H1 (cell line): ENCODE measurements around the gene CABLES2. TPM values are rescaled to one million over a fixed set of nuclear protein-coding genes. Genes with fewer than 3 reads are reported as not detected.
A peak's percentile ranks its signal among the peaks of the same experiment; 100 is the strongest.

Source experiments
- CTCF ChIA-PET: fragments of 300-600 bp; sonication (Branson Sonifier 250); formaldehyde crosslinking; loops from one replicate; lab custom pipeline; 2021; ENCODE audit not compliant: partially characterized antibody; lab: Charles Lee
- POLR2A ChIA-PET: fragments of 300-600 bp; sonication (Branson Sonifier 250); formaldehyde crosslinking; loops from one replicate; lab custom pipeline; 2021; ENCODE audit warnings: inconsistent platforms; ENCODE audit not compliant: partially characterized antibody; lab: Charles Lee
- DNase-seq, 2 experiments: peaks; one replicate each; pipeline versions ENCODE4 v3.0.0 to v3.0.0-alpha.2; 2010 to 2022; ENCODE audit warnings: low spot score in 2 of 2, low read depth in 1 of 2, mixed read lengths in 1 of 2
- FAIRE-seq: peaks from 2 replicates; lab custom pipeline; 2011; peaks lifted over from hg19 to GRCh38; lab: Jason Lieb, UNC
- H2AFZ ChIP-seq: 2 replicates; pipeline ENCODE4 v1.8.1; 2012; ENCODE audit warnings: low read length, inconsistent platforms
- H2AK5ac ChIP-seq: 2 replicates; pipeline ENCODE4 v1.6.1; 2013; ENCODE audit warnings: low read depth, low read length
- H2BK120ac ChIP-seq: replicated peaks from 2 replicates; pipeline ENCODE3; 2013; ENCODE audit warnings: low read depth, low read length, inconsistent platforms
- H2BK12ac ChIP-seq: 2 replicates; pipeline ENCODE4 v1.6.1; 2013; ENCODE audit warnings: low read depth, low read length
- H2BK15ac ChIP-seq: 2 replicates; pipeline ENCODE4 v1.6.1; 2013; ENCODE audit warnings: low read length
- H2BK20ac ChIP-seq: 2 replicates; pipeline ENCODE4 v1.6.1; 2013; ENCODE audit warnings: low read length
- H2BK5ac ChIP-seq: 2 replicates; pipeline ENCODE4 v1.6.1; 2013; ENCODE audit warnings: low read depth, low read length
- H3K14ac ChIP-seq: 2 replicates; pipeline ENCODE4 v1.6.1; 2013; ENCODE audit warnings: inconsistent platforms; ENCODE audit not compliant: insufficient read length
- H3K18ac ChIP-seq: 2 replicates; pipeline ENCODE4 v1.6.1; 2013; ENCODE audit warnings: low read length; ENCODE audit errors: extremely low read depth
- H3K23ac ChIP-seq: 2 replicates; pipeline ENCODE4 v1.6.1; 2013; ENCODE audit warnings: inconsistent platforms; ENCODE audit not compliant: insufficient read length
- H3K23me2 ChIP-seq: 2 replicates; pipeline ENCODE4 v1.6.1; 2013; ENCODE audit warnings: low read depth, low read length
- H3K27ac ChIP-seq: 2 replicates; pipeline ENCODE4 v1.6.1; 2011; ENCODE audit warnings: low read depth, low read length, inconsistent platforms
- H3K27me3 ChIP-seq, 4 experiments: replicated peaks in 1 of 4; 1 replicate in 1 of 4; 2 replicates in 3 of 4; pipeline versions ENCODE4 v1.6.1 to v1.8.1; 2011 to 2013; ENCODE audit warnings: low read length in 3 of 4, mild to moderate bottlenecking in 3 of 4, inconsistent platforms in 2 of 4, mixed read lengths in 2 of 4, moderate library complexity in 1 of 4; ENCODE audit not compliant: control insufficient read depth in 3 of 4, insufficient read depth in 3 of 4; ENCODE audit errors: extremely low read depth in 1 of 4
- H3K36me3 ChIP-seq, 4 experiments: 2 replicates each; pipeline versions ENCODE4 v1.6.1 to v1.8.1; 2011 to 2013; ENCODE audit warnings: mild to moderate bottlenecking in 4 of 4, low read length in 3 of 4, moderate library complexity in 2 of 4, control low read depth in 1 of 4, inconsistent platforms in 1 of 4; ENCODE audit not compliant: insufficient read depth in 4 of 4, control insufficient read depth in 2 of 4
- H3K4ac ChIP-seq: replicated peaks from 2 replicates; pipeline ENCODE3; 2013; ENCODE audit warnings: low read length, low read depth, mixed read lengths, inconsistent platforms; ENCODE audit not compliant: insufficient read length
- H3K4me1 ChIP-seq, 4 experiments: replicated peaks in 1 of 4; 1 replicate in 1 of 4; 2 replicates in 3 of 4; pipeline versions ENCODE4 v1.6.1 to v1.8.1; 2011 to 2013; ENCODE audit warnings: low read length in 3 of 4, inconsistent platforms in 2 of 4, mixed read lengths in 1 of 4; ENCODE audit not compliant: insufficient read depth in 4 of 4, control insufficient read depth in 3 of 4
- H3K4me2 ChIP-seq, 2 experiments: 2 replicates each; pipeline versions ENCODE4 v1.6.1 to v1.8.1; 2011 to 2013; ENCODE audit warnings: low read depth in 2 of 2, low read length in 2 of 2, control low read depth in 1 of 2, inconsistent platforms in 1 of 2, mild to moderate bottlenecking in 1 of 2; ENCODE audit not compliant: insufficient read depth in 1 of 2
- H3K4me3 ChIP-seq, 4 experiments: fragments of 200-600, 300-600 bp in 1 of 4; sonication (generic), shearing (Covaris generic), sonication (Bioruptor Twin) in 1 of 4; 2 replicates each; pipeline versions ENCODE4 v1.5.1 to v1.8.1; 2011 to 2016; ENCODE audit warnings: low read length in 4 of 4, low read depth in 3 of 4, control low read depth in 2 of 4, inconsistent platforms in 2 of 4, mild to moderate bottlenecking in 2 of 4, mixed read lengths in 1 of 4, moderate library complexity in 1 of 4; ENCODE audit not compliant: insufficient read depth in 2 of 4; ENCODE audit errors: extremely low read depth in 1 of 4
- H3K56ac ChIP-seq: replicated peaks from 2 replicates; pipeline ENCODE3; 2013; ENCODE audit warnings: low read depth, mild to moderate bottlenecking, mixed read lengths, low read length, inconsistent platforms; ENCODE audit not compliant: insufficient read length
- H3K79me1 ChIP-seq: 2 replicates; pipeline ENCODE4 v1.6.1; 2013; ENCODE audit warnings: low read depth, low read length, control low read depth
- H3K79me2 ChIP-seq, 2 experiments: 2 replicates each; pipeline versions ENCODE4 v1.6.1 to v1.8.1; 2012 to 2013; ENCODE audit warnings: low read length in 2 of 2, mild to moderate bottlenecking in 2 of 2, inconsistent platforms in 1 of 2; ENCODE audit not compliant: insufficient read depth in 2 of 2, control insufficient read depth in 1 of 2
- H3K9ac ChIP-seq, 4 experiments: replicated peaks in 1 of 4; 1 replicate in 1 of 4; 2 replicates in 3 of 4; pipeline versions ENCODE4 v1.6.1 to v1.8.1; 2011 to 2013; ENCODE audit warnings: low read depth in 3 of 4, low read length in 3 of 4, control low read depth in 2 of 4, mild to moderate bottlenecking in 2 of 4, moderate library complexity in 2 of 4, inconsistent platforms in 1 of 4; ENCODE audit errors: extremely low read depth in 1 of 4
- H3K9me3 ChIP-seq, 2 experiments: 2 replicates each; pipeline versions ENCODE4 v1.6.1 to v1.8.1; 2012 to 2013; ENCODE audit warnings: mild to moderate bottlenecking in 2 of 2, moderate library complexity in 2 of 2, control low read depth in 1 of 2, inconsistent platforms in 1 of 2, low read depth in 1 of 2, low read length in 1 of 2, mixed read lengths in 1 of 2; ENCODE audit not compliant: insufficient read depth in 2 of 2
- H4K20me1 ChIP-seq, 2 experiments: replicated peaks in 1 of 2; 2 replicates each; pipeline versions ENCODE3 to v1.8.1; 2011 to 2013; ENCODE audit warnings: inconsistent platforms in 2 of 2, low read length in 2 of 2, mild to moderate bottlenecking in 1 of 2; ENCODE audit not compliant: insufficient read depth in 2 of 2, control insufficient read depth in 1 of 2
- H4K5ac ChIP-seq: 2 replicates; pipeline ENCODE4 v1.6.1; 2013; ENCODE audit warnings: low read length, low read depth, mixed read lengths, inconsistent platforms; ENCODE audit not compliant: insufficient read length
- H4K8ac ChIP-seq: 2 replicates; pipeline ENCODE4 v1.8.0; 2013; ENCODE audit warnings: mild to moderate bottlenecking, moderate library complexity, low read length, inconsistent platforms; ENCODE audit not compliant: insufficient read depth; ENCODE audit errors: extremely low read depth
- H4K91ac ChIP-seq: replicated peaks from 2 replicates; pipeline ENCODE3; 2013; ENCODE audit warnings: low read length, mixed read lengths, inconsistent platforms; ENCODE audit not compliant: insufficient read length
- ATF2 ChIP-seq: IDR thresholded peaks from 2 replicates; pipeline ENCODE4 v1.6.1; 2012; ENCODE audit warnings: low read length, inconsistent platforms
- ATF3 ChIP-seq: IDR thresholded peaks from 2 replicates; pipeline ENCODE4 v1.6.1; 2011; ENCODE audit warnings: low read depth, mild to moderate bottlenecking, low read length; ENCODE audit not compliant: insufficient read depth
- CBX8 ChIP-seq: fragments of 300-800, 300-1000 bp; sonication (generic); IDR thresholded peaks from 2 replicates; pipeline ENCODE4 v1.7.1; 2016; ENCODE audit warnings: low read depth, low read length, borderline replicate concordance
- E2F6 ChIP-seq: IDR thresholded peaks from 2 replicates; pipeline ENCODE4 v1.6.1; 2012; ENCODE audit warnings: inconsistent platforms
- EGR1 ChIP-seq: IDR thresholded peaks from 2 replicates; pipeline ENCODE4 v1.6.1; 2011; ENCODE audit warnings: low read depth, low read length, borderline replicate concordance
- MAFK ChIP-seq: IDR thresholded peaks from 2 replicates; pipeline ENCODE4 v1.6.1; 2012; ENCODE audit warnings: low read depth, mild to moderate bottlenecking, improper control_type of control experiment, low read length
- NANOG ChIP-seq: IDR thresholded peaks from 2 replicates; pipeline ENCODE4 v1.6.1; 2011; ENCODE audit warnings: low read length, low read depth, mild to moderate bottlenecking, inconsistent platforms; ENCODE audit not compliant: insufficient read depth, poor library complexity, severe bottlenecking
- RBBP5 ChIP-seq: IDR thresholded peaks from 2 replicates; pipeline ENCODE4 v1.7.1; 2012; ENCODE audit warnings: low read depth, mild to moderate bottlenecking, inconsistent platforms, low read length, moderate library complexity, borderline replicate concordance
- SP1 ChIP-seq: IDR thresholded peaks from 2 replicates; pipeline ENCODE4 v1.6.1; 2011; ENCODE audit warnings: low read depth, low read length
- TCF12 ChIP-seq: IDR thresholded peaks from 2 replicates; pipeline ENCODE4 v1.6.1; 2011; ENCODE audit warnings: low read depth, mild to moderate bottlenecking, low read length
- WGBS, 2 experiments: shearing (Covaris generic) in 1 of 2; methylation state at CpG; one replicate each; pipeline versions ENCODE4 v1.1.6 to v1.1.7; 2013 to 2015; ENCODE audit warnings: low lambda C conversion rate in 2 of 2, mixed read lengths in 2 of 2, inconsistent platforms in 1 of 2, low coverage in 1 of 2, missing lambda C conversion rate in 1 of 2; ENCODE audit not compliant: insufficient replicate concordance in 2 of 2, insufficient coverage in 1 of 2, insufficient read length in 1 of 2; ENCODE audit errors: extremely low coverage in 1 of 2, missing lambda C conversion rate in 1 of 2; 5-methylcytosine and 5-hydroxymethylcytosine counted together
- polyA plus RNA-seq, 7 experiments: library from polyadenylated mRNA; depleted of rRNA in 3 of 7; stranded (reverse) in 5 of 7; unstranded in 2 of 7; fragments of >200 nt in 5 of 7; fragments of 200-250 nt in 2 of 7; gene quantifications; 1 replicate in 5 of 7; 2 replicates in 1 of 7; 4 replicates in 1 of 7; pipeline versions ENCODE4 v1.2.1 to v1.2.3, GENCODE V29; 2011 to 2013; ENCODE audit warnings: missing spikeins in 2 of 7, mixed read lengths in 2 of 7
- total RNA-seq: library from RNA; stranded (reverse); fragmentation: NEBNext Ultra II Directional; extraction: Animal tissue kit (Norgen Biotek cat#: 25700); gene quantifications from 2 replicates; pipeline ENCODE4 v1.2.1, GENCODE V29; 2021

CABLES2 gene
- total and polyA plus RNA-seq, 2 of the 8 experiments (the other 6 are each of a cell fraction or from before 2014, with no cell fraction given), result 8.0 to 8.8 TPM

GRCh38 chr20:62413025-62413570 lies 6.0 kb upstream of the CABLES2 start:
- Histone ChIP-seq H3K4me3 (no peak overlapping the region), H3K23me2 (no peaks in the 10 kb centered on the region), H2BK12ac (no peak overlapping the region), H3K56ac (no peak overlapping the region), H3K14ac (no peak overlapping the region), H3K4me2 (no peak overlapping the region), H4K5ac (no peak overlapping the region), H3K79me2 (no peaks in the 10 kb centered on the region), H4K91ac (no peak overlapping the region), H3K4ac (no peak overlapping the region), H4K20me1 (peaks cover 0 to 2% of the 10 kb centered on the region in 2 experiments), H2BK20ac (no peak overlapping the region), H3K36me3 (no peaks in the 10 kb centered on the region), H2BK5ac (no peak overlapping the region), H2BK15ac (no peak overlapping the region), H2BK120ac (no peak overlapping the region), H3K9me3 (no peaks in the 10 kb centered on the region), H3K27me3 (peaks cover 0 to 3% (median 0%) of the 10 kb centered on the region in 4 experiments; a peak in 2 of 7 replicates), H4K8ac (peak overlapping the region; percentile 79; the same call in 1 of the 2 replicates), H2AFZ (no peak overlapping the region), H3K79me1 (no peaks in the 10 kb centered on the region), H2AK5ac (no peak overlapping the region), H3K9ac (no peak overlapping the region), H3K27ac (no peak overlapping the region), H3K23ac (no peak overlapping the region), H3K18ac (no peak overlapping the region), H3K4me1 (peaks cover 0 to 8% (median 0%) of the 10 kb centered on the region in 4 experiments; a peak in 3 of 7 replicates)
- WGBS, 2 experiments, result 90% methylated on average over 10 of the region's 11 CpGs; no CpG with 5 or more reads in 1 of the 2 experiments
- ChIA-PET CTCF (interaction anchor here (0.8 to 7.1 kb wide), 4 partner anchors 8 to 378 kb away, joined by 3 to 104 read pairs (median 6); partner anchors contain the start of gene RBBP8NL), POLR2A (no interaction called here)
- FAIRE-seq, result no peak
- DNase-seq, result no peak
- no peak for TF ChIP-seq TCF12
- TF ChIP-seq ATF3, result no peak
- no peak for TF ChIP-seq SP1
- TF ChIP-seq CBX8, result no peak
- no peak for TF ChIP-seq RBBP5
- TF ChIP-seq E2F6, result no peak
- no peak for TF ChIP-seq ATF2
- TF ChIP-seq NANOG, result no peak
- no peak for TF ChIP-seq MAFK
- TF ChIP-seq EGR1, result no peak
